Mesendoderm (in vitro differentiated cells): ENCODE data around the gene NLN.
A peak's percentile ranks its signal among the peaks of the same experiment; 100 is the strongest.
"Not testable (repeated sequence)": the region's sequence is repeated elsewhere in the genome, so short reads cannot be mapped to it uniquely, and the experiment has no call there.

Source experiments
- DNase-seq: peaks from one replicate; pipeline ENCODE4 v3.0.0; 2013
- H2AK5ac ChIP-seq: 2 replicates; pipeline ENCODE4 v1.6.1; 2013; ENCODE audit warnings: low read length, inconsistent platforms
- H2BK120ac ChIP-seq: 2 replicates; pipeline ENCODE4 v1.6.1; 2013; ENCODE audit warnings: low read depth, mild to moderate bottlenecking, low read length, moderate library complexity, mixed read lengths
- H2BK15ac ChIP-seq: replicated peaks from 2 replicates; pipeline ENCODE4 v1.6.1; 2013; ENCODE audit warnings: low read depth, mild to moderate bottlenecking, moderate library complexity
- H2BK5ac ChIP-seq: 2 replicates; pipeline ENCODE4 v1.6.1; 2013; ENCODE audit warnings: low read length, inconsistent platforms
- H3K18ac ChIP-seq: 2 replicates; pipeline ENCODE4 v1.6.1; 2013; ENCODE audit warnings: mild to moderate bottlenecking, low read length, mixed read lengths
- H3K23ac ChIP-seq: one replicate; pipeline ENCODE4 v1.6.1; 2013; ENCODE audit warnings: low read length
- H3K27ac ChIP-seq: 2 replicates; pipeline ENCODE4 v1.5.1; 2013; ENCODE audit warnings: low read depth, mild to moderate bottlenecking, inconsistent platforms, low read length, moderate library complexity
- H3K27me3 ChIP-seq: 2 replicates; pipeline ENCODE4 v1.6.1; 2013; ENCODE audit warnings: low read length, control low read depth, mild to moderate bottlenecking, inconsistent platforms; ENCODE audit not compliant: insufficient read depth, poor library complexity
- H3K36me3 ChIP-seq: 2 replicates; pipeline ENCODE4 v1.6.1; 2013; ENCODE audit warnings: low read length, inconsistent platforms; ENCODE audit not compliant: control insufficient read depth, insufficient read depth
- H3K4ac ChIP-seq: one replicate; pipeline ENCODE4 v1.6.1; 2013; ENCODE audit warnings: low read depth, mild to moderate bottlenecking, low read length, moderate library complexity
- H3K4me1 ChIP-seq: 2 replicates; pipeline ENCODE4 v1.6.1; 2013; ENCODE audit warnings: low read depth, low read length, inconsistent platforms; ENCODE audit not compliant: control insufficient read depth
- H3K4me2 ChIP-seq: 2 replicates; pipeline ENCODE4 v1.6.1; 2013; ENCODE audit warnings: low read length
- H3K4me3 ChIP-seq: 2 replicates; pipeline ENCODE4 v1.5.1; 2013; ENCODE audit warnings: mild to moderate bottlenecking, low read length
- H3K56ac ChIP-seq: one replicate; pipeline ENCODE4 v1.6.1; 2013; ENCODE audit warnings: low read length
- H3K79me1 ChIP-seq: 2 replicates; pipeline ENCODE4 v1.6.1; 2013; ENCODE audit warnings: low read length, inconsistent platforms
- H3K79me2 ChIP-seq: 2 replicates; pipeline ENCODE4 v1.6.1; 2013; ENCODE audit warnings: mild to moderate bottlenecking, low read length; ENCODE audit not compliant: control insufficient read depth, insufficient read depth
- H3K9ac ChIP-seq: 2 replicates; pipeline ENCODE4 v1.6.1; 2013; ENCODE audit warnings: low read length, inconsistent platforms
- H4K5ac ChIP-seq: one replicate; pipeline ENCODE4 v1.6.1; 2013; ENCODE audit warnings: low read length
- H4K8ac ChIP-seq: one replicate; pipeline ENCODE4 v1.6.1; 2013; ENCODE audit warnings: low read depth, mild to moderate bottlenecking, control low read depth, low read length, moderate library complexity
- WGBS: extraction: QIAGEN DNeasy Blood & Tissue Kit; methylation state at CpG from one replicate; pipeline ENCODE4 v1.1.7; 2013; ENCODE audit warnings: low lambda C conversion rate, missing lambda C conversion rate; ENCODE audit not compliant: insufficient coverage; ENCODE audit errors: extremely low coverage; 5-methylcytosine and 5-hydroxymethylcytosine counted together

NLN gene

DNA sequence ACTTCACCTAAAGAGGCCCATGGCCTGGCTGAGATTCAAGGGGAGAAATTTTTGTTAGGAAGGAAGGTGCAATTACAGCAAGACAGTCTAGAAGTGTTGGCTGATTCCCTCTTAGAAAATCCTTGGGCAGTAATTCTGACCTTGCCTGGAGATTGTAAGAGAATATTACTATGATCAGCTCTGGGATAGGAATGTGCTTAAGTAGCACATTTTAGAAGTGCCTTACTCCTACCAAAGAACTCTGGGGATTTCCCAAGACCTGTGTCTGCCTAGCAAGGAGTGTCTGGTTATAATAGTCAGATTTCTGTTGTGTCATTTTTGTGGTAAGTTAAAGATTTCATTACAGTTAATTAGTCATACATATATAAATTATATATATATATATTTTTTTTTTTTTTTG is 52.3 kb downstream of the NLN start:
- H3K56ac ChIP-seq = no peak overlapping the region
- no peak overlapping the region for H3K23ac ChIP-seq
- H3K9ac ChIP-seq = no peak overlapping the region
- no peak overlapping the region for H3K4ac ChIP-seq
- no peak overlapping the region for H2AK5ac ChIP-seq
- H3K36me3 ChIP-seq = no peaks in the 10 kb centered on the region
- no peak overlapping the region for H3K27ac ChIP-seq
- H4K5ac ChIP-seq = no peak overlapping the region
- no peak overlapping the region for H4K8ac ChIP-seq
- H3K18ac ChIP-seq = no peak overlapping the region
- no peak overlapping the region for H2BK120ac ChIP-seq
- H3K4me2 ChIP-seq = no peak overlapping the region
- H2BK15ac ChIP-seq = no peak overlapping the region
- H2BK5ac ChIP-seq = no peak overlapping the region
- H3K79me1 ChIP-seq = peaks cover 3% of the 10 kb centered on the region
- no peaks in the 10 kb centered on the region for H3K79me2 ChIP-seq
- no peaks in the 10 kb centered on the region for H3K27me3 ChIP-seq
- H3K4me1 ChIP-seq = no peaks in the 10 kb centered on the region
- no peak overlapping the region for H3K4me3 ChIP-seq
- DNase-seq = no peak

DNA sequence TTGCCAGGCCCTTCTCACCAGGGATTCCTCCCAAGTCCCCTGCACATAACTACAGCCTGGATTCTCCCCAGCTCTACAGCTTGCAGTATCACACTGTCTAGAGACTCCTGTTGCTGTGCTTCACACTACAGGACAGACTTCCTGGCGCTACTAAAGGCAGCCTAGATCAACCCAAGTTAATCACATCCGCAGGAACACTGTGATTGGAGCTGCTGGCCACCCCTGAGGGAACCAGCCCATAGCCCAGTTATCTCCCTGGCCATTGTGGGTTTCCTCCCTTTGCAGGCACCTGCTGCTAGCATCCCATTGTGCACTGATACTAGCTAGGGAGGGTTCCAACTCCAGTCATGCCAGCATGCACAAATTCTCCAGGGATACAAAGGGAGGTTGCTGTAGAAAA is 53.5 kb downstream of the NLN start:
- Histone ChIP-seq H3K18ac (no peak overlapping the region), H3K23ac (no peak overlapping the region), H4K8ac (no peak overlapping the region), H4K5ac (no peak overlapping the region), H3K56ac (no peak overlapping the region), H3K4me2 (no peak overlapping the region), H2BK5ac (no peak overlapping the region), H3K27me3 (no peaks in the 10 kb centered on the region), H2AK5ac (no peak overlapping the region), H3K79me1 (peaks cover 3% of the 10 kb centered on the region), H3K4me1 (no peaks in the 10 kb centered on the region), H3K4ac (no peak overlapping the region), H2BK120ac (no peak overlapping the region), H2BK15ac (no peak overlapping the region), H3K4me3 (no peak overlapping the region), H3K27ac (no peak overlapping the region), H3K36me3 (no peaks in the 10 kb centered on the region), H3K79me2 (no peaks in the 10 kb centered on the region), H3K9ac (no peak overlapping the region)
- peak; percentile 52 for DNase-seq
- WGBS = no CpG with 5 or more reads among the region's 2 CpGs

DNA sequence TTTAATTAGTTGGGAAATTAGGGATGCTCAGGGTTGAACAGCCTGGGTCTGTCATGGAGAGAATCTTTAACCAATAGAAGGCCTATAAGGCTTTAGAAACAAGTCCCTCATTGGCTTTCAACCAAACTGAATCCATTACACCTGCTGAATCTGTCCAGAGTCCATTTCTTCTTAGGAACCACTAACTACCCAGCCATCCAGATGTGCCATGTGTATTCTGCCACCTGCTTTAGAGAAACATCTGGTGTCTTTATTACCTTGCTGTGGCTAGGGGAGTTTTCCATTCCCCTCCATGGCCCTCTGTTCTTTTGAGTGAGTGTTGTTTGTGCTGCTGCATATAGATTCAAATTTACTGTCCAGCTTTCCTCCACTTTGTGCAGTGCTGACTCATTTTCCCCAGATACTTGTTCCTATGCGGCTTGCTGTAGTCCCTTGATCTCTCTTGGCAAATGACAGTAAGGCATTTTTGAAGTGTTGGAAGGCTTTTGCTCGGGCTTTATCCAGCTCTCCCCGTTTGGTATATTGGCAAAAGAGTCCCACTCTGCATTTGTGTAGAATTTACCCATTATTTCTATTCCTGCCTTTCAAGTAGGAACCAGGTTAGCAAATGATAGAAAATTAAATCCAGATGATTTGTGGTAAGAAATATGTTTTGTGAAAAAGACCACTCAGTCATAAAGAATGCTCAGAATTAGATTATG is 54.6 kb downstream of the NLN start:
- no peak overlapping the region for H3K27ac ChIP-seq
- WGBS = no CpG with 5 or more reads among the region's 3 CpGs
- H2BK5ac ChIP-seq = no peak overlapping the region
- no peak overlapping the region for H4K5ac ChIP-seq
- no peak overlapping the region for H3K56ac ChIP-seq
- H3K18ac ChIP-seq = no peak overlapping the region
- no peaks in the 10 kb centered on the region for H3K36me3 ChIP-seq
- H3K4me3 ChIP-seq = no peak overlapping the region
- no peak overlapping the region for H3K4me2 ChIP-seq
- no peaks in the 10 kb centered on the region for H3K4me1 ChIP-seq
- no peak overlapping the region for H2BK120ac ChIP-seq
- no peak overlapping the region for H3K23ac ChIP-seq
- no peak overlapping the region for H2AK5ac ChIP-seq
- DNase-seq = no peak
- no peaks in the 10 kb centered on the region for H3K79me2 ChIP-seq
- no peak overlapping the region for H4K8ac ChIP-seq
- H3K4ac ChIP-seq = no peak overlapping the region
- peaks cover 3% of the 10 kb centered on the region for H3K79me1 ChIP-seq
- no peak overlapping the region for H2BK15ac ChIP-seq
- H3K9ac ChIP-seq = no peak overlapping the region
- no peaks in the 10 kb centered on the region for H3K27me3 ChIP-seq

DNA sequence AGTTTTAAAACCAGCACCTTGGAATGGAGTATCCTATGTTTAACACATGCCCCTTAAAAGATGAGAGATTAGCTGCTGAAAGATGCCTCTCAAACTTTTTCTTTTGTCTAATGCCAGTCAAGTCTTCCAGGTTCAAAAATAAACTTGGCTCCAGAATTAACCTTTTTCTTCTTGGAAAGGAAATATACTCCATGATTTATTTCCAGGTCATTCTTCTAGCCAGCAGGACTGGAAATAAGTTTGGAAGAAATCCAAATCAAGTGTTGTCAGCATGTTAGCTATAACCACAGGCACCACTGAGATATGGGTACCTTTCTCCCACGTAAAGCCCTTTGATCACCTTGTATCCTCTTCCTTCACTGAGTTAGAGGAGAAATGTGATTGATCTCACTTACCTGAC is 56.1 kb downstream of the NLN start:
- no peak overlapping the region for H4K5ac ChIP-seq
- H3K4me1 ChIP-seq = no peaks in the 10 kb centered on the region
- no peak overlapping the region for H2BK5ac ChIP-seq
- H3K4me2 ChIP-seq = no peak overlapping the region
- no peak overlapping the region for H2AK5ac ChIP-seq
- H3K36me3 ChIP-seq = no peaks in the 10 kb centered on the region
- H2BK120ac ChIP-seq = no peak overlapping the region
- peaks cover 3% of the 10 kb centered on the region for H3K79me1 ChIP-seq
- no peak overlapping the region for H2BK15ac ChIP-seq
- no peak overlapping the region for H3K56ac ChIP-seq
- no peaks in the 10 kb centered on the region for H3K27me3 ChIP-seq
- H3K4ac ChIP-seq = no peak overlapping the region
- WGBS = no CpG with 5 or more reads among the region's 1 CpG
- H3K23ac ChIP-seq = no peak overlapping the region
- no peak overlapping the region for H3K27ac ChIP-seq
- no peak overlapping the region for H4K8ac ChIP-seq
- H3K79me2 ChIP-seq = no peaks in the 10 kb centered on the region
- no peak for DNase-seq
- no peak overlapping the region for H3K9ac ChIP-seq
- H3K18ac ChIP-seq = no peak overlapping the region
- no peak overlapping the region for H3K4me3 ChIP-seq

DNA sequence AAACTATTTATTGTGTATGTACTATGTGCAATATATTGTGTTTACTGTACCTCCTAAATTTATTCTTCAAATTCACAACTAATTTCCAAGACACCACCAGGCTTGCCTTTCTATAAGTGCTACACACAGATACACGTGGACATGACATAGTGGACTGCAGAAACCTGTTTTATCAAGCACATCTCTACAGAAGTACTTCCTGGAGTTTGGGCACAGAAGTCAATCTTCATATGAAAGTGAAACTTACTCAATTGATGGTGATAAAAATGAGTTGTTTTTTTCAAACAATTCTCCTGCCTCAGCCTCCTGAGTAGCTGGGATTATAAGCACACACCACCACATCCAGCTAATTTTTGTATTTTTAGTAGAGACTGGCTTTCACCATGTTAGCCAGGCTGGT is 57.6 kb downstream of the NLN start:
- Histone ChIP-seq H3K4ac (no peak overlapping the region), H3K79me2 (no peaks in the 10 kb centered on the region), H4K8ac (no peak overlapping the region), H3K79me1 (peaks cover 3% of the 10 kb centered on the region), H2BK5ac (no peak overlapping the region), H2AK5ac (no peak overlapping the region), H3K27ac (no peak overlapping the region), H3K27me3 (no peaks in the 10 kb centered on the region), H2BK120ac (no peak overlapping the region), H3K36me3 (no peaks in the 10 kb centered on the region), H3K4me3 (no peak overlapping the region), H3K56ac (no peak overlapping the region), H3K4me1 (no peaks in the 10 kb centered on the region), H4K5ac (no peak overlapping the region), H2BK15ac (no peak overlapping the region), H3K4me2 (no peak overlapping the region), H3K18ac (no peak overlapping the region), H3K9ac (no peak overlapping the region), H3K23ac (no peak overlapping the region)
- DNase-seq = no peak
- no CpG with 5 or more reads among the region's 1 CpG for WGBS

DNA sequence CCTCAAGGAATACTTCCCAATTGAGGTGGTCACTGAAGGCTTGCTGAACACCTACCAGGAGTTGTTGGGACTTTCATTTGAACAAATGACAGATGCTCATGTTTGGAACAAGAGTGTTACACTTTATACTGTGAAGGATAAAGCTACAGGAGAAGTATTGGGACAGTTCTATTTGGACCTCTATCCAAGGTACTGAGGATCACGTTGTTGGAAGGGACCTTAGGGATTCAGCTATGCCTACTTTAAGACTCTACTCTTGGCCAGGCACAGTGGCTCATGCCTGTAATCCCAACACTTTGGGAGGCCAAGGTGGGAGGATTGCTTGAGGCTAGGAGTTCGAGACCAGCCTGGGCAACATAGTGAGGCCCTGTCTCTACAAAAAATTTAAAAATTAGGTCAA is 66.3 kb downstream of the NLN start:
- H3K36me3 ChIP-seq, H3K23ac ChIP-seq, H3K4ac ChIP-seq, H3K56ac ChIP-seq, H3K4me2 ChIP-seq, H3K9ac ChIP-seq, H3K27me3 ChIP-seq, H4K5ac ChIP-seq, H3K27ac ChIP-seq, H3K18ac ChIP-seq, H3K79me1 ChIP-seq, H2BK5ac ChIP-seq, H3K4me3 ChIP-seq, H4K8ac ChIP-seq, H3K79me2 ChIP-seq, H3K4me1 ChIP-seq, H2BK15ac ChIP-seq, H2AK5ac ChIP-seq, DNase-seq, H2BK120ac ChIP-seq: not testable (repeated sequence)
- WGBS = no CpG with 5 or more reads among the region's 2 CpGs
